Activated naive CD8-positive, alpha-beta T cell (primary cell): ENCODE results near the gene SLC35B1.

Experiments used
- H3K27ac Mint-ChIP-seq: one replicate; pipeline ENCODE4 v1.8.0; 2021; ENCODE audit warnings: mixed read lengths
- H3K27me3 Mint-ChIP-seq: one replicate; pipeline ENCODE4 v1.8.0; 2021; ENCODE audit warnings: mixed read lengths
- H3K36me3 Mint-ChIP-seq: one replicate; pipeline ENCODE4 v1.8.0; 2021; ENCODE audit warnings: mixed read lengths
- H3K4me1 Mint-ChIP-seq: one replicate; pipeline ENCODE4 v1.8.0; 2021; ENCODE audit warnings: low read depth, mixed read lengths
- H3K4me3 Mint-ChIP-seq: one replicate; pipeline ENCODE4 v1.8.0; 2021; ENCODE audit warnings: mild to moderate bottlenecking, mixed read lengths
- H3K9me3 Mint-ChIP-seq: one replicate; pipeline ENCODE4 v1.8.0; 2021; ENCODE audit warnings: low read depth, mixed read lengths

Gene SLC35B1

DNA sequence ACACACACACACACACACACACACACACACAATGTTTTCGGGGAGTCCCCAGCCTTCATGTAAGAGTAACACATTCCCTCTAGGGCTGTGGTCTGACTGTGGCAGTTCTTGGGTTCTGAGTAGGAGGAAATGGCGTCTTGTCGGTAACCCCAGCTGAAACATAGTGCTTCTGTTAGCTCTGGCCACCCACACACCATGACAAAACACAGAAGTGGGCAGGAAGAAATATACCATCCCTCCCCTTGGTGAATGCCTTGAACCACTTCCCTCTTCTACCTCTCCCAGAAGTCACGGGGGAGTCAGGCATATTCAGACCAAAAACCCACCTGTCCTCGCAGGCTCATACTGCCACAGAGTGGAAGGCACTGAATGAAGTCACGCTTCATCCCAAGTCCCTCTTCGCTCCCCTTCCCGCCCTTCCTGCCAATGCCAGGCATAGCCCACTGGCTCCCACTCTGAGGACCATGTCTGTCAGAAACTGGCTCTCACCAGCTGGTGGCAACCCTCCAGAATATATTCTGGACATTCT is 11.5 kb downstream of the SLC35B1 start:
- Mint-ChIP-seq H3K9me3 (no peaks in the 10 kb centered on the region), H3K27ac (peak overlapping the region; percentile 96), H3K4me1 (peaks cover 40% of the 10 kb centered on the region), H3K27me3 (no peaks in the 10 kb centered on the region), H3K4me3 (peak overlapping the region; percentile 63), H3K36me3 (peaks cover 3% of the 10 kb centered on the region)

DNA sequence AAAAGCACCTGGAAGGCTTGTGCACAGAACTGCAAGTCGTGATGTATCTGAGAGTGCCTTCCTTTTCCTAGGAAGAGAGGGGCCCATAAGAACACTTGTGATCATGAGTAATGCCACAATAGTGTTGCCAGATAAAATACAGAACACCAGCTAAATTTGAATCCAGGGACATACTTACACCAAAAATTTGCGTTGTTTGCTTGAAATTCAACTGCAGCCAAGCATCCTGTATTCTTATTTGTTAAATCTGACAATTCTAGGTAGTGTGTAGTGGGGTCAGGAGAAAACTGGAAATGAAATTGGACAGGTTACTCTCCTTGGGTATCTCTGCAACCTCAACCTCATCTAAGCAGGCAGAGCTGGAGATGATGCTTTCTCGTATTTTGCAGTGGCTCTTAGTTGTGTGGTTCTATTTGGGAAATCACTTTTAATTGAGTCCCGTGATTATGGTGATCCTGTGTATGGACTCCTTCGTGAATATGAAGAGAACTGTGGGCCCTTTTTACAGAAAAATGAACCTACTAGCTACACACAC is 12.0 kb downstream of the SLC35B1 start:
- peak overlapping the region; percentile 96 for H3K27ac Mint-ChIP-seq

DNA sequence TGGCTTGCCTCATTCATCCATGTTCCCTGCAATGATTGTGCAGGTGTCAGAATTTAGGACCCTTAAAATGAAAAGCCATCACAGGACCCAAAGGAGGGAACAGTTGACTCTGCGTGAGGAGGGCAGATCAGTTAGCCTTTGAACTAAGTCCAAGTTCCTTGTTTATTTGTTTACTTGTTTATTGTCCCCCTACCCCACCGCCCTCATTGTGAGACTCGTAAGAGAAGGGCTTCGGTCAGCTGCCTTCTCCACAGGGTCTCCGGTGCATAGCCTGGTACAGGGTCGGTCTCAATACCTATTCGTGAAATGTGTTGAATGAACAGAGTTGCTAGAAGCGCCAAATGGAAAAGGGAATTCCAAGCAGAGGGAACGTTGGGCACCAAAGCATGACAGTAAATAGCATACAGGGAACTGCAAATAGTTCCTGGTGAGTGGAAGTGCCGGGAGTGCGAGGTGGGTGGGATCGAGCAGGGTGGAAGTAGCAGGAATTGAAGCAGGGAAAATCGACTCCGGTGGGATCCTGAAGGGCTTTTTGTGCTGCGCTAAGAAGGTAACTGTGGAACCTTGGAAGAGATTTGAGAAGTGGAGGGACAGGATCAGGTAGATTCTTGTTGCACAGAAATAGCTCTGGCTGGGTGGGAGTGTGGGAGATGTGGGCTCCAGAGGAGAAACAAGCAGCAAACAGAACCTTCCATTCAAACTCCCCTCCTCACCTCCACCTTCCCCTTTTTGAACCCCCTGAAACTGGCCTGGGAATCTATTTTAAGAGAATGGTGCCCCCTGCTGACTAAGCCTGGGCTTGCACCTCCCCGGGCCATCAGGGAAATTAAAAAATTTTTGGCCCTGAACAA is 12.7 kb downstream of the SLC35B1 start:
- Mint-ChIP-seq H3K27ac (peak overlapping the region; percentile 96), H3K4me1 (peaks cover 48% of the 10 kb centered on the region), H3K27me3 (no peaks in the 10 kb centered on the region), H3K36me3 (peaks cover 2% of the 10 kb centered on the region), H3K4me3 (peak overlapping the region; percentile 63), H3K9me3 (no peaks in the 10 kb centered on the region)

More for the DNA sequence above, 12.0 kb downstream of the SLC35B1 start:
- Mint-ChIP-seq H3K9me3 (no peaks in the 10 kb centered on the region), H3K4me3 (peak overlapping the region; percentile 63), H3K27me3 (no peaks in the 10 kb centered on the region), H3K4me1 (peaks cover 46% of the 10 kb centered on the region), H3K36me3 (peaks cover 2% of the 10 kb centered on the region)

DNA sequence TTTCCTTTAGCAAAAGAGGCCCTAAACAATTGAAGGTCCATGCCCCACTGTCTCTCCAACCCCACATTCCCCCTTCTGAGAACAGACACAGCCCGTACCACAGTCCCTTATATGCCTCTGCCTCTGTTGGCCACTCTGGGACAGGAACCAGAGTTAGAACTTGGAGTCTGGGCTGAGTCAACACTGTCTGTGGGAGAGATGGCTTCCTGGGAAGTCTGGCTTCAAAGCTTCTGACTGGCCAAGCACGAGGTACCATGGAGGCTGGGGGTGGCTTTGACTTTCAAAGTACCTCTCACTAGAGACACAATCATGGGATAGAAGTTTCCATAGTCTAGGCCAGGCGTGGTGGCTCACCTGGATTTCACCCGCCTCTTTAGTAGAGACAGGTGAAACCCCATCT is 15.0 kb downstream of the SLC35B1 start:
- no peaks in the 10 kb centered on the region for H3K9me3 Mint-ChIP-seq
- H3K27me3 Mint-ChIP-seq: no peaks in the 10 kb centered on the region
- H3K27ac Mint-ChIP-seq: no peak overlapping the region
- H3K36me3 Mint-ChIP-seq: peaks cover 5% of the 10 kb centered on the region
- H3K4me1 Mint-ChIP-seq: peaks cover 55% of the 10 kb centered on the region
- no peak overlapping the region for H3K4me3 Mint-ChIP-seq

DNA sequence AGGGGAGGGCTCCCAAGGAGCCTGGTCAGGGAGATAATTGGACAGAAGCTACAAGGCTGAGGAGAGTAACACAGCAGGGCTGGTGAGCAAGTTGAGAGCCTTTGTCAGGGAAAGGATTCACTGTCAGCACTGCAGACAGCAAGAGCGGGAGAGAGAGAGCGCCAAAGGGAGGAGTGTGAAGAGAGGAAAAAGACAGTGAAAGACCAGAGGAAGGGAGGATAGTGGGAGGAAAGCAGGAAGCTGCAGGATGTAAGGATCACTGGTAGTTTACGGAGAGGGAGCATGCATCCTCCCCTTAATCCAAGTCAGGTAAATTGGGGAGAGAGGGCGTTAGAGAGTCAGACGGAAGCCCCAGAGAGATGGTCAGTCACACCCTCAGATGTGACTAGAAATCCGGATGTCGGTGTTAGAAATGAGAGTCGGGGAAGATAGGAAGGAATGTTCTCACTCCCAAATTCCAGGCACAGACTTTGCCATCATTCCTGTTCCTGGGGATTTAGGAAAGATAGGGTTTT is 16.0 kb downstream of the SLC35B1 start:
- H3K36me3 Mint-ChIP-seq: peaks cover 5% of the 10 kb centered on the region
- peaks cover 60% of the 10 kb centered on the region for H3K4me1 Mint-ChIP-seq
- H3K9me3 Mint-ChIP-seq: no peaks in the 10 kb centered on the region
- peak overlapping the region; percentile 59 for H3K27ac Mint-ChIP-seq
- H3K4me3 Mint-ChIP-seq: peak overlapping the region; percentile 19
- no peaks in the 10 kb centered on the region for H3K27me3 Mint-ChIP-seq

DNA sequence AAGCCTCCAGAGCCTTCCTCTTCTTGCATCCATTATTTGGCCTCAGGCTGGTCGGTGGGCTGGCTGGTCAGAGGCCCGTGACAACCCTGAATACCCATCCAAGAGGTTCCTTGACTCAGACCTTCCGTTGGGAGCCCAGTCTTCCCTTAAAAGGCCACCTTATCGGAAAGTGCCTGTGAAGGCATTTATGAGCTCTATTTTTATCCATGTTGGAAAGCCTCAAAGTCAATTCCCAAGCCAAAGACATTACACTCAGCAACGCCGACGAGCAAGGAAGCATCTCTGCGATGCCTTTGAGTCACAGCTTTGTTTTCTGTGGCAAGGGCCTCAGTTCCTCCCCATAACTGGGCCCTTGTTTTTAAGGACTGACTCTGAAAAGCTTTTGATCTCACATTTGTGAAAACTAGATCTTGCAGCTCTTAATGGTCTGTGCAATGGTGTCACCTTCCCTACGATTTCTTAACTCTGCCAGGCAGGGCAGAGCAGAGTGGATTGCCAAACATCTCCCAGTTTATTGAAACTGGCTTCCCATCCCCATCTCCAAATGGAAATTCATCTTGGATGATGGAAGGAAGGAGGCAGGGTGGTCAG is 16.6 kb downstream of the SLC35B1 start:
- H3K4me1 Mint-ChIP-seq: peaks cover 57% of the 10 kb centered on the region
- H3K36me3 Mint-ChIP-seq: peaks cover 5% of the 10 kb centered on the region
- H3K9me3 Mint-ChIP-seq: no peaks in the 10 kb centered on the region
- H3K27ac Mint-ChIP-seq: peak overlapping the region; percentile 59
- no peaks in the 10 kb centered on the region for H3K27me3 Mint-ChIP-seq
- H3K4me3 Mint-ChIP-seq: peak overlapping the region; percentile 44

DNA sequence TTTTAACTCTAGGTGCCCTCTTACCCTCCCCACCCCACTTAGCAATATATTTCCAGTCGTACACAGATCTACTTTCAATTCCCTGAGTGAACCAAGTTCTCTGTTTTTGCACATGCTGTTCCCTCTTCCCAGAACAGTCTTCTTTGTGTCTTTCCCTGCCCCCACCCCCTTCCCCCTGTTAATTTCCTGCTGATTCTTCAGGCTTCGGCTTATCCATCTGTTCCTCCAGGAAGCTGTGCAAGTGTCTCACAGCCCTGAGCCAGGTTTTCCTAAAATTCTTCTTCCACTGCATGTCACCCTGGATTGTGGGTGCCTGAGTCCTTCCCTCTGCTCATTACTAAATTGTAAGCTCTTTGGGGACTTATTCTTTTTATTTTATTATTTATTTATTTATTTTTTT is 17.5 kb downstream of the SLC35B1 start:
- Mint-ChIP-seq H3K4me3 (peak overlapping the region; percentile 52), H3K27me3 (no peaks in the 10 kb centered on the region), H3K36me3 (peaks cover 5% of the 10 kb centered on the region), H3K4me1 (peaks cover 48% of the 10 kb centered on the region), H3K9me3 (no peaks in the 10 kb centered on the region), H3K27ac (no peak overlapping the region)

DNA sequence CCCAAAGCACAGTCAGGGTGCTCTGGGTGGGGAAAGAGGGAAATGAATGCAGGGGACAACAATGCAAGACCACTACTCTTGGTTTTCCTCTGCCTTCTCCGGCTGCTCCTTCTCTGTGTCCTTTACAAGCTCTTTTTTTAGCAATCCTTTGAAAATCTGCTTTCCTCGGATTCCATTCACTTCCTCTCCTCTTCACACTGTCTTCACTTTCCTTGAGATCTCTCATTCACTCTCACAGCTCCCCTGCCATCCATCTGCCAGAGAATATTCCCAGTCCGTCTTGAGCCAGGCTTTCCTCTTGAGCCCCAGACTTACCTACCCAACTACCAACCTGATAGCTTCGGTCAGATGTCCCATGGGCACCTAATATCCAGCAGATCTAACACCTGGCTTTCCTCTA is 18.9 kb downstream of the SLC35B1 start:
- Mint-ChIP-seq H3K27ac (peak overlapping the region; percentile 97), H3K4me3 (peak overlapping the region; percentile 85)

DNA sequence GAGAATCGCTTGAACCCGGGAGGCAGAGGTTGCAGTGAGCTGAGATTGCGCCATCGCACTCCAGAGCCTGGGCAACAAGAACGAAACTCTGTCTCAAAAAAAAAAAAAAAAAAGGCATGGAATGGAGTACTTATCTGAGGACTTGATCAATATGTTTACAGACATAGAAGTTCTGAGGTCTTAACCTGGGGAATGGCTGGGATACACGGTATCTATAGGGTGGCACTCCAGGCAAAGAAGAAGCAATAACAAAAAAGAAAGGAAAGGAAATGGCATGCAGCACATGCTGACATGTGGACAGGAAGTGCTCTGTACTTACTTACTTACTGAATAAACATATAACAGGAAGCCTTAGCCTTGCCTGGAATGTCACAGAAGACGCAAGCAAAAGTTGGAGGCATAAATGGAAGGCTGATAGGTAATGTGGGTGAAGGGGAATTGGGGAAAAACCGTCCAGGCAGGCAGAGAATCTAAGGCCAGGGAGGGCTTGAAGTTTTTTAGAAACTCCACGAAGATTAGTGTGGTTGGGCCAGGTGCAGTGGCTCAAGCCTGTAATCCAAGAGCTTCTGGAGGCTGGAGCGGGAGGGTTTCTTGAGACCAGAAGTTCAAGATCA is 19.8 kb downstream of the SLC35B1 start:
- H3K4me1 Mint-ChIP-seq: peaks cover 45% of the 10 kb centered on the region
- peaks cover 5% of the 10 kb centered on the region for H3K36me3 Mint-ChIP-seq
- no peaks in the 10 kb centered on the region for H3K9me3 Mint-ChIP-seq
- H3K27ac Mint-ChIP-seq: peak overlapping the region; percentile 98
- H3K27me3 Mint-ChIP-seq: no peaks in the 10 kb centered on the region
- peak overlapping the region; percentile 84 for H3K4me3 Mint-ChIP-seq

More for the DNA sequence above, 18.9 kb downstream of the SLC35B1 start:
- peaks cover 46% of the 10 kb centered on the region for H3K4me1 Mint-ChIP-seq
- H3K9me3 Mint-ChIP-seq: no peaks in the 10 kb centered on the region
- H3K36me3 Mint-ChIP-seq: peaks cover 5% of the 10 kb centered on the region
- H3K27me3 Mint-ChIP-seq: no peaks in the 10 kb centered on the region

DNA sequence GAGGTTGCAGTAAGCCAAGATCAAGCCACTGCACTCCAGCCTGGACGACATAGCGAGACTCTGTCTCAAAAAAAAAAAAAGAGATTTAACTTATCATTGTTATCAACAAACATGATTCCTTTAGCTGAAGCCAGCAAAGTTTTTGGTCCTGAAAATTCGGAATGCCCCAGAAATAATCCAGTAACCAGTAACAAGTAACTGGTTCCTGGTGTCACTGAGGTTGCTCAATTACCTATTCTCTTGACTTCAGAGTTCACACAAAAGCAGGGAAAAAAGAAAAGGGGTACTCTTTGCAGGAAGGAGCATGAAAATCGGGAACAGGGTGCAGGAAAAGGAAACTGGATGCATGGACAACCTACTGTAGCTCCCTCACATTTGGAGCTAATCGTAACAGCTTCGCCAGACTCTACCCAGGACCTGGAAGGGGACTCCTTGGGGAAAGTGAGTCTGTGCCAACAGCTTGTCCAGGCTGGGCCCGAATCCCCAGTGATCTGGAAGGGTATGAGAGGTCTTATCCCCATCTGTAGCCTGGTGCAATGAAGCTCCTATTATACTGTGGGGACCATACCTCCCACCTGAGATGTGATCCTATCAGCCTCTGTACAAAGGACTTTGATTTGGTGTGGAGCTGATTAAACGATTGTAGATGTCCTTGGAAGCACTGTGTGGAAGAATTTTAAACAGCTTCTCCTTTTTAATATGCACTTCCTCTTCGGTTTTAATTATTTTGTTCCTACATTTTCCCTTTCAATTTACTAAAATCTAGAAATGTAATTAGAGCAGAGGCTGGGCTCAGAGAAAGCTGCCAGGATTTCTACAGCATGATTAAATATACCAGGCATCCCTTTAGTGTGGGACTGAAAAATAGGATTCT is 26.4 kb downstream of the SLC35B1 start:
- Mint-ChIP-seq H3K4me3 (no peak overlapping the region), H3K9me3 (no peaks in the 10 kb centered on the region), H3K36me3 (no peaks in the 10 kb centered on the region), H3K4me1 (peaks cover 21% of the 10 kb centered on the region), H3K27ac (no peak overlapping the region), H3K27me3 (no peaks in the 10 kb centered on the region)

DNA sequence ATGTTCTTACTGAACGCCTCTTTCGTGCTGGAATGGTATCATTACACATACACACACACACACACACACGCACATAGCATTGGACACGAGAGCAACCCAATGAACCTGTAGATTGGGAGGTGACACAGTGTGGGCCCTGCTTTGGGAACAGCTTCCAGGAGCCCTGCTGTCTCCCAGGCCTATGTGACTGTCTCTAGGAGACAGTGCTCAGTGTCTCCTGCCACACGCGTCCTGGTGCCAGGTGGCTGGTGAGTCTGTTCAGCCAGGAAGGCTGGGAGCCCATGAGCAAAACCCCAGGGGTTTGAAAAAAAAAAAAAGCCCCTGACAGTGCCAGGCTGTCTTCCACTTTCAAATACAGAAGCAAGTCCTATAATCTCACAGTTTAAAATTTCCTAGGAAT is 27.4 kb downstream of the SLC35B1 start:
- Mint-ChIP-seq H3K27ac (no peak overlapping the region), H3K27me3 (no peaks in the 10 kb centered on the region), H3K9me3 (no peaks in the 10 kb centered on the region), H3K36me3 (peaks cover under 1% of the 10 kb centered on the region), H3K4me1 (peaks cover 31% of the 10 kb centered on the region), H3K4me3 (no peak overlapping the region)

DNA sequence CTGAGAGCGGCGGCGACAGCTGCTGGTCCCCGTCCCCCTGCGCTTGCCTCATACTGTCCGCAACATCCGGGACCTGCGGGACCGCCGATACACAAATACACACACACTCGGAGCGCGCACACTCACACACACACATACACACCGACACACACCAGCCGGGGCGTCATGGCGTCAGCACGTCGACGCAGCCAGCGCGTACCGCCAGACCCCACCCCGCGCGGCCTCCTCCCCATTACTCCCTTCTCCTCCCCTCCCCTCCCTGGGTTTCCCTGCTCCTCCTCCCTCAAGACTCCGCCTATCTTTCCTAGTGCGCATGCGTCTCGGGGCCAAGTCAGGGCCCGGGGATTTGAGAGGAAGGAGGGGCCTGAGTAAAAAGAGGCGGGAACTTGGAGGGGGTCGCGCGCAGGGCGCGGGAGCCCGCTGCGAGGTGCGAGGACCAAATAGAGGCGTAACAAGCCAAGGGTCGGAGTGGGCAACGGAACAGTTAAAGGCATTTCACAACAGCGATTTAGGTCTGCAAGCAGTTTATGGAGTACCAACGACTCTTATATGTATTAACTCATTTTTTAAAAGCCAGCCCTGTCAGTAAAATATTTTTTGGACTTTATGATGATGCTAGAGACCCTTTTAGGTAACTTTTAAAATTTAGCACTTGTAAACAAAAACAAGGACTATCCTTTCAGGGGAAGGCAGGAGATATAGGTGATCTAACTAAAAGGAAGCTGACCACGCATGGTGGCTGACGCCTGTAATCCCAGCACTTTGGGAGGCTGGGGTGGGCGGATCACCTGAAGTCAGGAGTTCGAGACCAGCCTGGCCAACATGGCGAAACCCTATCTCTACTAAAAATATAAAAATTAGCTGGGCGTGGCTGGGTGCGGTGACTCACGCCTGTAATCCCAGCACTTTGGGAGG is 29.6 kb downstream of the SLC35B1 start, which contains the start of gene SPOP:
TSS of gene SPOP (minus strand) at position 165 of the 915 bp plus-strand sequence. CDS start 55,287 bp downstream, outside the sequence.
- no peaks in the 10 kb centered on the region for H3K27me3 Mint-ChIP-seq
- peak within 1 kb of the TSS; percentile 98 for H3K27ac Mint-ChIP-seq
- peaks cover 12% of the 10 kb centered on the region for H3K36me3 Mint-ChIP-seq
- H3K9me3 Mint-ChIP-seq: no peaks in the 10 kb centered on the region
- H3K4me3 Mint-ChIP-seq: peak within 1 kb of the TSS; percentile 96
- H3K4me1 Mint-ChIP-seq: peaks cover 46% of the 10 kb centered on the region
